ENCODE data around the gene PELI2. TPM values are rescaled to one million over a fixed set of nuclear protein-coding genes. Genes with fewer than 3 reads are reported as not detected.
"Not testable (repeated sequence)": the region's sequence is repeated elsewhere in the genome, so short reads cannot be mapped to it uniquely, and the experiment has no call there.

Gene PELI2
- total and polyA plus RNA-seq, 8 donors, result 6.0 to 46.6 (median 32.6) TPM

GRCh38 chr14:56160088-56160487, 41.9 kb downstream of the PELI2 start:
- peak overlapping the region in 1 of 4 donors; percentile 45 for H3K27ac ChIP-seq
- H3K27me3 ChIP-seq, result no peaks in the 10 kb centered on the region
- TF ChIP-seq CTCF (IDR thresholded peaks at IDR 0.05), result no peak
- peaks cover 0 to 25% (median 23%) of the 10 kb centered on the region in 3 donors for H3K4me1 ChIP-seq
- FAIRE-seq (no peak), DNase-seq (no peak), ATAC-seq (peak; percentile 18 to 48 (median 38))
- WGBS, 2 donors, result 5 to 13% methylated on average over 2 of the region's 2 CpGs
- H3K4me3 ChIP-seq, result no peak overlapping the region
- intact Hi-C loops (cut with DNase I), result no loop called here
- no peaks in the 10 kb centered on the region for H3K9me3 ChIP-seq
- no peaks in the 10 kb centered on the region for H3K36me3 ChIP-seq

- Histone ChIP-seq H3K4me3 (no peak overlapping the region), H3K27me3 (no peaks in the 10 kb centered on the region), H3K27ac (no peak overlapping the region), H3K9me3 (no peaks in the 10 kb centered on the region), H3K36me3 (no peaks in the 10 kb centered on the region), H3K4me1 (peaks cover 0 to 19% (median 14%) of the 10 kb centered on the region in 3 donors)
- DNase-seq, result no peak
- FAIRE-seq, result no peak
- ATAC-seq, result peak in 3 of 4 donors; percentile 30 to 71 (median 70)
- WGBS, 2 donors, result 42% methylated on average over 1 of the region's 1 CpG
- TF ChIP-seq CTCF (IDR thresholded peaks at IDR 0.05), result no peak
- intact Hi-C loops (cut with DNase I), result no loop called here
Measured at GRCh38 chr14:56161658-56162057, 43.4 kb downstream of the PELI2 start.

GRCh38 chr14:56162476-56162875, 44.3 kb downstream of the PELI2 start:
- no peak overlapping the region for H3K4me3 ChIP-seq
- H3K27ac ChIP-seq, result no peak overlapping the region
- no peak for TF ChIP-seq CTCF (IDR thresholded peaks at IDR 0.05)
- H3K36me3 ChIP-seq, result no peaks in the 10 kb centered on the region
- H3K4me1 ChIP-seq, result peaks cover 0 to 19% (median 17%) of the 10 kb centered on the region in 3 donors
- no peaks in the 10 kb centered on the region for H3K27me3 ChIP-seq
- ATAC-seq (no peak), FAIRE-seq (no peak), DNase-seq (no peak)
- H3K9me3 ChIP-seq, result no peaks in the 10 kb centered on the region
- WGBS, 2 donors, result 64 to 71% methylated on average over 2 of the region's 2 CpGs
- intact Hi-C loops (cut with DNase I), result no loop called here

- H3K27ac ChIP-seq; H3K36me3 ChIP-seq; intact Hi-C loops (cut with DNase I); FAIRE-seq; H3K9me3 ChIP-seq; H3K4me3 ChIP-seq; DNase-seq; ATAC-seq; H3K27me3 ChIP-seq: not testable (repeated sequence)
- 97 to 98% methylated on average over 7 of the region's 7 CpGs for WGBS, 2 donors
- peaks cover 6 to 27% (median 20%) of the 10 kb centered on the region in 3 donors for H3K4me1 ChIP-seq
Measured at GRCh38 chr14:56166579-56166978, 48.4 kb downstream of the PELI2 start.

- DNase-seq, result peak in 4 of 6 donors; percentile 51 to 74 (median 64)
- Histone ChIP-seq H3K4me1 (peaks cover 15 to 33% (median 30%) of the 10 kb centered on the region in 3 donors), H3K4me3 (no peak overlapping the region), H3K27ac (peak overlapping the region; percentile 14 to 50 (median 31)), H3K27me3 (no peaks in the 10 kb centered on the region), H3K9me3 (no peaks in the 10 kb centered on the region), H3K36me3 (no peaks in the 10 kb centered on the region)
- FAIRE-seq, result no peak
- intact Hi-C loops (cut with DNase I), result no loop called here
- ATAC-seq, result peak; percentile 42 to 71 (median 58)
- peak in 1 of 4 donors; percentile 9 for TF ChIP-seq CTCF (IDR thresholded peaks at IDR 0.05)
- WGBS, 2 donors, result 41 to 47% methylated on average over 3 of the region's 3 CpGs
Measured at GRCh38 chr14:56168007-56168616, 49.9 kb downstream of the PELI2 start.
